Measurements from ENCODE around the gene SLC7A8. TPM values are rescaled to one million over a fixed set of nuclear protein-coding genes. Genes with fewer than 3 reads are reported as not detected.

The SLC7A8 gene
- total and polyA plus RNA-seq, 4 donors, result 2.6 to 9.8 (median 5.4) TPM

- no peaks in the 10 kb centered on the region for H3K9me3 ChIP-seq (ENCODE audit: control insufficient read depth in 4 of 4, low read length in 3 of 4)
- WGBS, result 51% methylated on average over 4 of the region's 4 CpGs
- no peaks in the 10 kb centered on the region for H3K4me1 ChIP-seq (ENCODE audit: control insufficient read depth in 4 of 4, insufficient read depth in 4 of 4, low read length in 3 of 4)
- H3K27ac ChIP-seq (ENCODE audit: low read depth in 1 of 2, low read length in 2 of 2), result no peak overlapping the region
- no peak for TF ChIP-seq ATF3 (IDR thresholded peaks at IDR 0.05)
- no peak for TF ChIP-seq HNF4G (IDR thresholded peaks at IDR 0.05)
- no peak for TF ChIP-seq NR2F2 (IDR thresholded peaks at IDR 0.05)
- no peak for TF ChIP-seq RXRA (IDR thresholded peaks at IDR 0.05)
- no peak for TF ChIP-seq TAF1 (conservative IDR thresholded peaks at IDR 0.05)
- no peak for TF ChIP-seq REST (IDR thresholded peaks at IDR 0.05)
- TF ChIP-seq RAD21 (IDR thresholded peaks at IDR 0.05), result no peak
- no peak for TF ChIP-seq GABPA (IDR thresholded peaks at IDR 0.05 in 1 of 2, conservative IDR thresholded peaks at IDR 0.05 in 1 of 2)
- TF ChIP-seq JUND (IDR thresholded peaks at IDR 0.05), result no peak
- TF ChIP-seq MAX (IDR thresholded peaks at IDR 0.05), result no peak
- TF ChIP-seq SP1 (IDR thresholded peaks at IDR 0.05), result no peak
- TF ChIP-seq CTCF (IDR thresholded peaks at IDR 0.05; ENCODE audit: low read depth, low read length, missing input control), result no peak
- H3K4me3 ChIP-seq (ENCODE audit: low read depth in 1 of 3, low read length in 3 of 3), result no peak overlapping the region
- no peaks in the 10 kb centered on the region for H3K27me3 ChIP-seq (ENCODE audit: control insufficient read depth in 4 of 4, insufficient read depth in 4 of 4, low read length in 3 of 4)
- no peaks in the 10 kb centered on the region for H3K36me3 ChIP-seq (ENCODE audit: control insufficient read depth in 4 of 4, insufficient read depth in 3 of 4, low read depth in 1 of 4, low read length in 3 of 4)
- H3K9ac ChIP-seq (ENCODE audit: low read depth in 1 of 2, low read length in 2 of 2), result no peak overlapping the region
- DNase-seq (ENCODE audit: low spot score), result no peak
Observed at GRCh38 chr14:23114669-23115038, 68.8 kb downstream of the SLC7A8 start.

- Histone ChIP-seq H3K27me3 (ENCODE audit: control insufficient read depth in 4 of 4, insufficient read depth in 4 of 4, low read length in 3 of 4) (no peaks in the 10 kb centered on the region), H3K4me3 (ENCODE audit: low read depth in 1 of 3, low read length in 3 of 3) (no peak overlapping the region), H3K9me3 (ENCODE audit: control insufficient read depth in 4 of 4, low read length in 3 of 4) (no peaks in the 10 kb centered on the region), H3K27ac (ENCODE audit: low read depth in 1 of 2, low read length in 2 of 2) (no peak overlapping the region), H3K9ac (ENCODE audit: low read depth in 1 of 2, low read length in 2 of 2) (no peak overlapping the region), H3K4me1 (ENCODE audit: control insufficient read depth in 4 of 4, insufficient read depth in 4 of 4, low read length in 3 of 4) (no peaks in the 10 kb centered on the region), H3K36me3 (ENCODE audit: control insufficient read depth in 4 of 4, insufficient read depth in 3 of 4, low read depth in 1 of 4, low read length in 3 of 4) (no peaks in the 10 kb centered on the region)
- DNase-seq (ENCODE audit: low spot score), result no peak
- WGBS, result 52% methylated on average over 5 of the region's 5 CpGs
- no peak for TF ChIP-seq REST (IDR thresholded peaks at IDR 0.05)
- TF ChIP-seq HNF4A (conservative IDR thresholded peaks at IDR 0.05), result no peak
- no peak for TF ChIP-seq FOXA1 (IDR thresholded peaks at IDR 0.05)
- TF ChIP-seq ZBTB33 (IDR thresholded peaks at IDR 0.05), result no peak
- TF ChIP-seq HNF4G (IDR thresholded peaks at IDR 0.05), result no peak
- TF ChIP-seq ATF3 (IDR thresholded peaks at IDR 0.05), result no peak
- TF ChIP-seq YY1 (IDR thresholded peaks at IDR 0.05), result no peak
- no peak for TF ChIP-seq EGR1 (IDR thresholded peaks at IDR 0.05; ENCODE audit: low read depth in 2 of 2)
- TF ChIP-seq GABPA (IDR thresholded peaks at IDR 0.05 in 1 of 2, conservative IDR thresholded peaks at IDR 0.05 in 1 of 2), result no peak
- no peak for TF ChIP-seq RXRA (IDR thresholded peaks at IDR 0.05)
- TF ChIP-seq JUND (IDR thresholded peaks at IDR 0.05), result no peak
- no peak for TF ChIP-seq CTCF (IDR thresholded peaks at IDR 0.05; ENCODE audit: low read depth, low read length, missing input control)
- no peak for TF ChIP-seq TAF1 (conservative IDR thresholded peaks at IDR 0.05)
- no peak for TF ChIP-seq MAX (IDR thresholded peaks at IDR 0.05)
- no peak for TF ChIP-seq NR2F2 (IDR thresholded peaks at IDR 0.05)
Observed at GRCh38 chr14:23114120-23114458, 69.4 kb downstream of the SLC7A8 start.

Data from liver (tissue), 9 donors.